Activated effector memory CD4-positive, alpha-beta T cell treated with anti-CD3 and anti-CD28 coated beads, Interleukin-2, amount 50 U/mL, for 16 hours (primary cell): ENCODE data around the gene CDH12.
"Not testable (repeated sequence)": the region's sequence is repeated elsewhere in the genome, so short reads cannot be mapped to it uniquely, and the experiment has no call there.

Experiments
- DNase-seq: peaks from one replicate; pipeline ENCODE4 v3.0.0-alpha.2; 2020

CDH12 gene

DNA sequence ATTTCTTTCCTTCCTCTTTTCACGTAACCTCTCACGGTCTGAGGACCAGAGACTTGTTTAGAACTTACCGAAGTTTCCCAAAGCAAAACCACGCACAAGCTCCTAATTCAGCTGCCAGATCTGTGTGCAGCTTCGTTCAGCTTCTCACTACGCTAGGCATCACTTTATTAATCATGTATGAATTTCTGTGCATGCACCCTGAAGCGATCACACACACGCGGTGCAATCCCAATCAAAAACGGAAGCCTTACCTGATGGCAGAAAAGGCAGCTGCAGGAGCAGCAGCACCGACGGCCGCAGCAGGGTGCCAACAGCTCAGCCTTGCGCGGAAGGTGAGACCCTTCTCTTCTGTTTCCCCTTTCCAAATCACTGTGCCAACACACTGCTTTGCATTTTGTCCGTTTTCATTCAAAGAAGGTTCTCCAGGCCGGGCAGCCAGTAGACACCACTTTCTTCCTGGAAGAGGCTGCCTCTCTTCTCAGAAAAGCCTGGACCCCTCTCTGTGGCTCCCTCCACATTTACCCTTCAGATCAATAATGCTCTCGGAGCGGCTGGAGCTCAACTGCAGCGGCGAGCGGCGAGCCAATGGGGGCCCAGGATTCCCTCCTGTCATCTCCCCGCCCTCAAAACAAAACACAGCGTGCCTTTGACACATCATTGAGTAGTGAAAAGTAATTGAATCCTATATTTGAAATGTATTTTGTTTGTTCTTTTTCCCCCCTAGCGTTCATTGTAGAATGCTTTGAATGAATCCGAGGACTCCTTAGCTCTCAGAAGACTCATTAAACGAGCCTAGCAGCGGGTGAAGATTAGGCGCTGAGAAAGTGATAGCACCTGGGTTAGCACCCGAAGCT is at the start of gene CDH12:
TSS of gene CDH12 (minus strand) at position 538 of the 854 bp plus-strand sequence.
- DNase-seq = no peak

DNA sequence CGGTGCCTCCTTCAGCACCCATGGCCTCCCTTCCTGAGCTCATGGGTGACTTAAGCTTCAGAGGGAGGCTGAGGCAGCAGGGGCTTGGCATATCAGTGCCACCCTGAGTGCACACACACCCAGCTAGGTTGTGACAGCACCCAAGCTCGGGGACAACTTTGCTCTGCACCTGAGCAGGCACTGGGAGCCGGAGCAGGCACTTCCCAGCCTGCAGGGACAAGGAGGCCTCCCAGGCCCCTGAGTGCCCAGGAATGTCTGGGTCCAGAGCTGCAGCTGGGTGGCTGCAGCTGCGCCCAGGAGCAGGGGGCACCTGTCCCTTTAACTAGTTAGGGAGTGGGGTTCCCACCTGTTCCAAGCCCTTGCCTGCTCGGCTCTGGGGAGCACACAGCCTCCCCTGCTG is 48.7 kb upstream of the CDH12 start:
- no peak for DNase-seq

DNA sequence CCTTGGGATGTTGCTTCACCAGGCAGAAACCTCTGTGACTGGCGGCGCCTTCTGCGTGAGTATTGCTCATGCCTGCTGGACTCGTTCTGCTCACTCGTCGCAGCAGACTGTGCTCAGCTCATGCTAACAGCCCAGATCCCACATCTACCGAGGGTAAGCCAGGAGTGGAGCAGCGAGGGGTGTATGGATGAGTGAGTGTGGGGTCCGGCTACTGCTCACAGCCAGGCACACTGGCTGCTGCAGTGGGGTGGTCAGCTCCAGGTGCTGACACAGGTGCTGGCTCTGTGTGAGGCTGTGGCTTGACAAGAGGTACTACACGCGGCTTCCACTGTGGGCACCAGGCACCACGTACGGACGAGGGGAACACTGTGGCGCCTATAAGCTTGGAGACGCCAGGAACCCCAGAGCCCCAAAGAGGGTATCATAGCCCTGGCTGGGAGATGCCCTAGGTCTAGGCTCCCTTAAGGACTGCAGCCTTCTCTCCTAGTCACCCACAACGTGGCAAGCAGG is 47.7 kb upstream of the CDH12 start:
- DNase-seq = no peak

DNA sequence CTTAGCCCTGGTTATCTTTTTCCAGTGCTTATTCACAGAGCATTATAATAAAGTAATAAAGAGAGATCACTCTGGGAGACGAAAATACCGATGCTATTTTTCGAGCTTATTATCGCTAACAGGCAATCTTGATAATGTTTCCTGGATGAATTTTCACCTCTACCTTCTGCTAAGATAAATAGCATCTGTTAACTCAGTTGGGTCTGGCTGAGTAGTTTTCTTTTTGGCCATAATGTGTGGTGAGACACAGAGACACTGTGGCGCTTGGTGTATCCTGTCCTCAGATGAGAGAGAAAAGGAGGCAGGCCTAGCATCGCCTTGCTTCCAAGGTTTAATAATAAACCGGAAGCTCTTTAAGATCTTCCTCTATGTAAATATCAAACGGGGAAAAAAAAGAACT is 46.2 kb upstream of the CDH12 start:
- DNase-seq = no peak

DNA sequence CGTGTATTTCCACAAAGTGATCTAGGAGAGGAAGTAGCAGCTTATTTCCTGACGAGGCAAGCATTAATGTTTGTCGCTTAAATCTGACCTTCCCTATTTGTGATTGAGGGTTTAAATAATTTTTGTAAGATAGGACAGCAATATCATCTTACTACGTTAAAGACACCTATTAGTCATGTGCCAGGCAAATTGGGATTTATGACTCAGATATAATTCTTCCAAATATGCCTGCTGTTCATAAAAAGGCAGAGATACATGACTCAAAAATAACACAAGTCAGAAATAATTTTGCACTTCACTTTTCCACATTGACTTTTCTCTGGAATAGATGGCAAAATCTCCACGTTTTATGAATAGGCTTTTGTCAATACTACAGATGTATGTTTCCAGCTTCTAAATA is 43.0 kb upstream of the CDH12 start:
- no peak for DNase-seq

DNA sequence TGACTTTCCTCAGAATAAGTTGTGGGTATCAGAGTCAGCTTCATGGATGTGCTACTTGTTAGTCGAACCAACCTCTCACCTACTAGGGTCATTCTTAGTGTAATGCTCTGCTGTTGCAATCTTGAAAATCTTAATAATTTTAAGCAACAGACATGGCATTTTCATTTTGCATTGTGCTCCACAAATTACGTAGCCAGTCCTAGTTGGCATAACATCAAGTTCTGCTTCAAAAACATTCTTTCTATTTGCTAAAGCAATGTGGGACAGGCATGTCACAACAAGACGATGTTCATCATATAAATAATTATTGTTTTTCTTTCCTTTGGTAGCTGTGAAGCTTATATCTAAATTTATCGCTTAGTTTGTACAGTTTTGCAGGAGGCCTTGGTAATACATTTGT is 39.3 kb upstream of the CDH12 start:
- no peak for DNase-seq

DNA sequence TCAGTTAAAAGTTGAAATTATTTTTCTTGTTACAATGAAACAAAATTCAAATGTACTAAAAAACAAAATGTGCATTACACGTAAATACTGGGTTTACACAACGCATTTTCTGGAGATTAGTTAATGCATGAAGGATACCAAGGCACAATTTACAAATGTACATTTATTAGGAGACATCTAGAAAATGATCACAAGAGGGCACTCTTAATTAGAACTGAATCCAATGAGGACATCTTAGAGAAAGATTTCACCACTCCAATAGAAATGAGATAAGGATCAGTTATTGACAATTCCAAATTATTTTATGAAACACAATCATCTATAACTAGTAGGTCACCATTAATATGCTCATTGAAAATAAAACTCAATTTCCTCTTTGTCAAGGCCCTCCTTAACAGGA is 36.6 kb upstream of the CDH12 start:
- no peak for DNase-seq

DNA sequence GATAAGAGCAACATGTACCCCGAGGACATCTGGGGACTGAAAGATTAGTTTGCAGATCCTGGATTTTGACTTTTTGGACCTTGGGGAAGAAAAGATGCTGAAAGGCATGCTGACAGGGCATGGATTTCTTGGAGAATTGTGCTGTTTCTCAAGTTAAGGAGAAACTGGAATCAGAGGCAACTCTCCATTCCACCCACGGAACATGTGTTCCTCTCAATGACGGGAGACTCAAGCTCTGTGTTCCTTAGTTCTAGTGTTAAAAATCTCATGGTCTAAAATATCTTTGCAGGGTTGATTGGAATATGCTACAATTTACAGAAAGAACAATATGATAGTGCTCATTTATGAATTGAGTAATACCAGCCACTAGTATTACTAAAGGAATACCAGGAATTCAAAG is 34.4 kb upstream of the CDH12 start:
- no peak for DNase-seq

DNA sequence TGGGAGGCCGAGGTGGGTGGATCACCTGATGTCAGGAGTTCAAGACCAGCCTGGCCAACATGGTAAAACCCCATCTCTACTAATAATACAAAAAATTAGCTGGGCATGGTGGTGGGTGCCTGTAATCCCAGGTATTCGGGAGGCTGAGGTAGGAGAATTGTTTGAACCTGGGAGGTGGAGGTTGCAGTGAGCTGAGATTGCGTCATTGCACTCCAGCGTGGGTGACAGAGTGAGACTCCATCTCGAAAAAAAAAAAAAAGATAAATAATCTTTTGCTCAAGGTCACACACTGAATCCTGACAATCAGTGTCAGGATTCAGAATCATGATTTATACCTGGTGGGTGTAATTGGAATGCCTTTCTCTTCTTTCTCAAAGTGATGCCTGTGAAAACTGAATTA is 5.8 kb upstream of the CDH12 start:
- DNase-seq = not testable (repeated sequence)

DNA sequence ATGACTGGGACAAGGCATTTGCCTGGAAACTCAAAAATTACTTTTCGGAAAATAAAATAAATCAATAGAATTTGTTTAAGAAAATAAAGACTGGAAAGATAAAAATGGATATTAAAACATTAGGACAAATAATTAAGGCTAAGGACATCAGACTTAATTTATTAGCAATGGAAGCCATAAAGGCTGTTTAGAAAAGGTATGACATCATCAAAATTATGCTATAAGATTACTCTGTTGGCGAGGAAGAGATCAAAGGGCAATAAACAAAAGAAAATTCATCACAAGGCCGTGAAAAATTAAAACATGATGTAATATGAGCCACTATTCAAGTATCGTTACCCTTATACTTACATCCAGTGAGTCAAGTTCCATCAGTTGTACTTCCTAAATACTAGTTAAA is 2.7 kb upstream of the CDH12 start:
- no peak for DNase-seq

DNA sequence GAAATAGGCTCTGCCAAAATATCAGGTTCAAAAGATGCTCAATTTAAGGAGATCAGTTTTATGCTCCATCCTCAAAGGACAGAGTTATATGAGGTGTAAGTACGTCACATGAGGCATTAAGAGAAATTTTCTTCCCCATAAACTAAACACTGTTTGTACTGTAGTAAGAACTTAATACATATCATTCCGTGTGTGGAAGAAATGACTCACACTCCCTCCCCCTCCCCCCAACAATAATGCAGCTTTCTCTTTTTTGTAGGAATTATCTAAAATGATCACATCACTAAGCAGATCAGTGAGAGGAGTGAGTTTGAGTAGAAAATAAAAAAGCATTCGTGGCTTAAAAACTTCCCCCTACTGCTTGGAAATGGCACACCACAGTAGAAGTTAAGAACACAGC is 2.2 kb downstream of the CDH12 start:
- DNase-seq = no peak

DNA sequence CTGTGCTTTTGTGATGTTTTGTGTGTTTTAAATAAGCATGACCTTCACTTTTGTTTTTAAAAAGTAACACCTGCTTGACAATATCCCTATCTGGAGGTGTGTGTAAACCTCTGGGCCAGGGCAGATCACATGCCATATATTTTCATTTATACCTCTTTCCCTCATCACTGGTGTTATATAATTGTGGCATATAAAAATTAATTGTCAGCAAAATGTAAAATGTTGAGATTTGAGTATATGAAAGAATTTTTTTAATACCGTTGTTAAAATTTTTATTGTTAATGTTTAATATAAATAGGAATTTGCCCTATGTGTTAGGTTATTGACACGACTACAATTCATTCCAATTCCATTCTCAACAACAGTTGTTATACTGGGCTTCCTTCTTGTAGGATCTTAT is 6.5 kb downstream of the CDH12 start:
- no peak for DNase-seq

DNA sequence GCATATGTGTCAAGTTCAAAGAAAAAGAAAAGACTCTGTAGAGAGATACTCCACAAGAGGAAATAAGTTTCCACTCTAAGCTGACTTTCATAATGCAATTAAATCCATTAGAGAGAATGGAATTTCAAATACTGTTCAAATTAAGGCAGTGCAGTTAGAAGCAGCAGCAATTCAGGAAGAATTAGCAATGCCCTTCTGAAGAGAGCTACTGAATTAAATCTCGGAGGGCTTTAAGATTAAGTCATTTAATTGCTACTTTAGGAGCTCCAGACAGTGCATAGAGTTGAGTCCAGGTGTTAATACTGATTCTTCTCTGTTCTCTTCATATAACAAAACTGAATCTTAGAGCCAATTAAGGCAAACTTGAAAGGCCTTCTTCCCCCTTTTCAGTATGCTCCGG is 8.5 kb downstream of the CDH12 start:
- DNase-seq = no peak

DNA sequence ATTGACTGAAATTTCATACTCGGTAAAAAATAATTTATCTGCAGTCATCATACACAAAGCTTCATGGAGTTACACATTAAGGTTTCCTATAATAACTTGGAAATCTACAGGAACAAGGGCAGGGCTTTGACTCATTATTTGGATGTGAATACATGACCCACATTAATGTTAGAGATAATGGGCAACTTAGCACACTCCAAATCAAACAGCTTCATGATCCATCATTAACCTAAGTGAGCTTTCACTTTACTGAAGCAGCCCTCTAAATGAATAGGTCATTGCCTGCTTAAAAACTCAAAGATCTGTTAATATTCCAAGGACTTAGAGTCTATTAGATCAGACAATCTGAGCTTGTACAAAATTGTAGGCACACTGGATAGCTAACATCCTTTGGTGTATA is 9.0 kb downstream of the CDH12 start:
- no peak for DNase-seq

DNA sequence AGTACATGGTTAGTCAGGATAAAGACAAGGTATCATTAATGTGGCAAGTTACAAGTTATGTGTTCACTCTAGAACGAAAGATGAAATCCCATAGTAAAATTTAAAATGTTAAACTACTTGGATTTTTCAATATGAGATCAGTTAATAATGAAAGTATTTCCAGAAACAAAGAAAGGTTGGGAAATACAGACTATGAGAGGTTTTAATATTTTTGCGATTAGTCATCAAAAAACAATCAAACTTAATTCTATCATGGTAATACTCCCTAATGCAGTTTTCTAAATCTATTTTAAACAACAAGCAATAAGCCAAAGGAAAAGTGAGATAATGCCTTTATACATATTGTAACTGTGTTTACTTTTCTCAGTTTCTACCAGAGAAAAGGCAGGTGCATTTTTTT is 10.6 kb downstream of the CDH12 start:
- no peak for DNase-seq

DNA sequence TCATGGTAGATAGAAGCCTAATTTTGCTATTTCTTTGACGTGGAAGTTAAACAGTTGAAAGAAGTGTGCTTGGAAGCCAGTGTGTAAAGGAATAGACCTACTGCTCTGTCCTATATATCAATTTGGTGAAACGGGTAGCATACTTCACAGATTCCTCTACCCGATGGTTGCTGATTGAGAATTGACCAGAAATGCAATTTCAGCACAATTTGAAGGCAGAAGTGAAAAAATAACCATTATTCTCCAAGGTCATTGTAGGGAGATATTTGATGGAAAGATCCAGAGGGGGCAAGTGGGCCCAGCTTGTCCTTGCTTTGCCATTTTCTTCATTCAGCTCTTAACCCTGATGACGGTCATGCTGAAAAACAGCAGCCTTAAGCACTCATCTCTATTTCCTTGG is 15.3 kb downstream of the CDH12 start:
- no peak for DNase-seq

DNA sequence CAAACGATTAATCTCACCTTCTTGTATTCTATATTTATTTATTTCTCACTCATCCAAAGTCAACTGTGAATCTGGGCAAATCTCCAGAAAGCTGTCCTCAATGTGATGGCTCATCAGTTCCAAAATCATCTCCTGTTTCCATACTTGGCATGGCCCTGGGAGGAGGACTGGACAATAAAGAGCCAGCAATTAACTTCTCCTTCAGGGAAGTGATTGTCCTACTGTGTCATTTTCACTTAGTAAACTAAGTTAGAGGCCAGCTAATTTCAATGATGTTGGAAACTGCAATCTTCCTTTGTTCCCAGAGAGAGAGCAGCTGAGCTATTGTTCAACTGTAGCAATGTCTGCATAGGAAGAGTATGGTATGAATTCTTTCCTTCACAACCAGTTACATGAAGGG is 17.5 kb downstream of the CDH12 start:
- DNase-seq = no peak

DNA sequence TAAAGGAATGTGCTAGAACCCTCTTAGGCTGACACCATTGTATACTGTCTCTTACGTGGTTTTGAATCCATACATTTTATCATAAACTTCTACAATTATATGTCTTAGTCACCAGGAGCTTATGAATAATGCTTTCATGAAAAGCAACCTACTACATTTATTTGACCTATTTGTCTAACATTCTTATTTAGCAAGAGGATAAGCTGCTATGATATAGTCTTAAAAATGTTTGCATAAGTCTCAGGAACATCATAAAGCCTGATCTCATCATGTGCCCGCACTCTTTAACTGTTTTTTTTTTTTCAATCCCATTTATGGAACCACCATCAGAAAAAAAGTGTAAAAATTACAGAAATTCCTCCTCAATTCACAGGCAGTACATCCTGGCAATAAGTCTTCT is 59.7 kb downstream of the CDH12 start:
- no peak for DNase-seq

DNA sequence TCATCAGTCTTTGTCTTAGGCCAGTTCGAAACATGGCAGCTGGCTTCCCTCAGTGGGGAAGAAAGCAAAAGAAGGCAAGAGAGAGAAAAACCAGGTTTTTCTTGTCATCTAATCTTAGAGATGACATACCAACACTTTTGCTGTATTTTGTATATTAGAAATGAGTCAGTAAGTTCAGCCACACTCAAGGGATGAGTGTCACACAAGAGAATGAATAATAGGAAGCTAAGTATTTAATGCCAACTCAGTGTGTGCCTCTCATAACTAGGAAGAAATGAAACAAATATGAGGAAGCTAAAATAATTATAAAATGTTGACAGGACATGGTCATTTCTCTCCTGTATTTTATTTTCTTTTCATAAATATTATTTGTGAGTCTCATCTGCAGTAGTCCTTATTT is 65.3 kb downstream of the CDH12 start:
- DNase-seq = no peak

DNA sequence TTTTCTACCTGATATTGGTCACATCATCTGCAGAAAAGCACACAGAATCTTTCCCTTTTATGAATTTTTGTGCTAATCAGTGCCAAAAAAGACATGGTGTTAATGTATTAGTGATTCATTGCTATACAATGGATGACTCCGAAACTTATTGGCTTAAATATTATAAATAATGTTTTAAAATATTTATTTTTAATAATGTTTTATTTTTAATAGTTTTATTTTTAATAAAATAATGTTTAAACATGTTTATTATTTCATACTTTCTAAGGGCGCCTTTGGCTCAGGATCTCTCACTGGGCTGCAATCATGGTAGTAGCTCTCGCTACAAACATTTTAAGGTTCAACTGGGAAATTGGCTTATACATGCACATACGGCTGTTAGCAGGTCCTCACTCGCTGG is 65.7 kb downstream of the CDH12 start:
- DNase-seq = no peak

DNA sequence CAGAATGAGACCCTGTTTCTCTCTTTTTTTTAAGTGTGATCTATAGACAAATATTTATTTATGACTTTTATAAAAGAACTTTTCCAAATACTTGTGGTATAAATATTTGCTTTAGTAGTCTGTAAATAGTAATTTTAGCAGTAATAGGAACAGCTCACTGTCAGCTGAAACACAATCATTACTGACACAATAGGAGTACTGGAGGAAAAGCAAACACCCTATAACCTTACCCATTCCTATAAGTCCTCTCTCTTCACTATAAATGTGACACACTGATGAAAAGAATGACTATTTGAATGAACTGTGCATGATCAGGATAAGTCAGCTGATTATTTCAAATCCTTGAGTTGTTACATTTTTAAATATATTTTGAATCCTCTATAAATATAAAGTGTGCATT is 72.4 kb downstream of the CDH12 start:
- DNase-seq = no peak

DNA sequence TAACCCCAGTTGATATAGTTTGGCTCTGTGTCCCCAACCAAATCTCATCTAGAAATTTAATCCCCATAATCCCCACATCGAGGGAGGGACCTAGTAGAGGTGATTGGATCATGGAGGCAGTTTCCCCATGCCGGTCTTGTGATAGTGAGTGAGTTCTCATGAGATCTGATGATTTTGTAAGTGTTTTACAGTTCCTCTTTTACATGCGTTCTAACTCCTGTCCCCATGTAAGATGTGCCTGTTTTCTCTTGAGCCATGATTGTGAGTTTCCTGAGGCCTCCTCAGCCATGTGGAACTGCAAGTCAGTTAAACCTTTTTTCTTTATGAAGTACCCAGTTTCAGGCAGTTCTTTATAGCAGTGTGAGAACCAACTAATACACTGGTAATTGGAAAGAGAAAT is 73.6 kb downstream of the CDH12 start:
- DNase-seq = no peak

DNA sequence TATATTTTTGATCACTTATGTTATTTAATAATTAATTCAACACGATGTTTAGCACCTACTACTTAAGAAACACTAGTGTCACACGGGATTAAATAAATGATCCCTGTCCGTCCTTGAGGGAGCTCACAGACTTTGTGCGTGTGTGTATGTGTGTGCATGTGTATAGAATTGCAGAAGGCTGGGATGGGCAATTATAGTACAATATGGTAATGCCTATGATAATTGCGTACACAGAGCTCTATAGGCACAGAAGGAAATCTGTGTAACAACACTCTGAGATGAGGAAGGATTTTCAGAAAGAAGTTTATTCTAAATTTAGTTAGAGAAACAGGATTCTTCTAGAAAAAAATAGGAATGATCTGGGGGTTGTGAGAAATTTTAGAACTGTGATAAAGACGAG is 76.9 kb downstream of the CDH12 start:
- no peak for DNase-seq

DNA sequence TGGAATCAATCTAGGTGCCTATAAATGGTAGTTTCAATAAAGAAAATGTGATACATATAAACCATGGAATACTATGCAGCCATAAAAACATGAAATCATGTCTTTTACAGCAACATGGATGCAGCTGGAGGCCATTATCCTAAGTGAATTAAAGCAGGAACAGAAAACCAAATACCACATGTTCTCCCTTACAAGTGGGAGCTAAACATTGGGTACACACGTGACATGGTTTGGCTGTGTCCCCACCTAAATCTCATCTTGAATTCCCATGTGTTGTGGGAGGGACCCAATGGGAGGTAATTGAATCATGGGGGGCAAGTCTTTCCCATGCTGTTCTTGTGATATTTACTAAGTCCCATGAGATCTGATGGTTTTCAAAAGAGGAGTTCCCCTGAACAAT is 78.9 kb downstream of the CDH12 start:
- DNase-seq = not testable (repeated sequence)

DNA sequence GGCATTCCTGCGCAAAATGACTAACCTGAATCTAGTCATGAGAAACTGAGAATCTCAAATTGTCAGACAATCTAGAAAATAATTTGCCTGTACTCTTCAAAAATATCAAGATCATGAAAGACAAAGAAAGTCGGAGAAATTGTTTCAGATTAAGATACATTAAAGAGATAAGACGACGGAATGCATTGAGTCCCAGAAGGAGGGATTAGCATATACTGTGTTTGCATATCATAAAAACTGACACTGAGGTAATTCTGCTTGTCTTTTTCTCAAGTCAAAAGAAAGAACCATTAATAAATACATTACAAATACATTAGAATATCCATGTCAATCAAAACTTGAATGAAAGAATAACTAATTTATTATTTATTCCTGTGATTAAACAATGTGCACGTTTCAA is 88.4 kb downstream of the CDH12 start:
- no peak for DNase-seq
